ENCODE results near the gene MYDGF. TPM values are rescaled to one million over a fixed set of nuclear protein-coding genes. Genes with fewer than 3 reads are reported as not detected.

The MYDGF gene
- total RNA-seq, 1 donor from 2014 or later = 131 TPM

DNA sequence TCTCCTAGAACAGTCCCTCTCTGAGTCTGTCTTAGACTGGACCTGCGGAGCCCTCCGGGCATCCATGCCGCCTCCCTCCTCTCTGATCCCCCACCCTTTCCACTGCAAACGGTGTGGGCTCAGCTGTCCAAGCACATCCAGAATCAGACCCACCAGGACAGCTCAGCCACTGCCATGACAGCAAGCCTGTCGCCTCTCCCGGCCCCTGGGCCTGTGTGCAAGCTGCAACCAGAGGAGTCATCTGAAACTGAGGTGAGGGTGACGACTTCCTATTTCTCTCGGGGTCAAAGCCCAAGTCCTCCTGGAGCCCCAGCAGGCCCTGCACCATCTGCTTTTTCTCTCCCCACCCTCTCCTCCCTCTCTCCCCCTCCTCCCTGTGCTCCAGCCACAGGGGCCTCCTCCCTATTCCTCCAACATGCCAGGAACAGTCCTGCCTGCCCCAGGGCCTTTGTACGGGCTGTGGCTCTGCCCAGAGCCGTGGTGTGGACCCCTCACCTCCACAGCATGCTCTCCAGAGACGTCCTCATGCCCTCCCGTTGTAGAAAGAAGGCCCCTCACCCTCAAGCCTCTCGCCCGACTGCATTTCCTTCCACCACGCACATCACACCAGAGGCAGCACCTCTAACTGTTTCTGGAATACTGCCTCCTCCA lies 23.5 kb upstream of the MYDGF start:
- H3K36me3 Mint-ChIP-seq (ENCODE audit: low read depth, unreplicated experiment) = peaks cover 20% of the 10 kb centered on the region

DNA sequence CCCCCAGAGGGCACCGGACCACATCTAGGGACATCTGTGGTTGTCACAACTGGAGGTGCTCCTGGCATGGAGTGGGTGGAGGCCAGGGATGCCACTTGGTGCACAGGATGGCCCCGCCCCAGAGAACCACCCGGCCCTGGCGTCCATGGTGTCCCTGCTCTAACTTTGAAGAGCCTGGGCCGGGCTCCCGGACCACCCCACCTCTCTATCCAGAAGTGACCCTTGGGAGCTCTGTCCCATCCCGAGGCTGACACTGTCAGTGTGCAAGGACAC lies 22.9 kb upstream of the MYDGF start:
- H2AFZ ChIP-seq (ENCODE audit: low read depth, low read length) = no peak overlapping the region
- H3K79me2 ChIP-seq (ENCODE audit: insufficient read depth, low read length) = peaks cover 15% of the 10 kb centered on the region
- Mint-ChIP-seq H3K36me3 (ENCODE audit: low read depth, unreplicated experiment) (peaks cover 22% of the 10 kb centered on the region), H3K27me3 (ENCODE audit: low read depth, unreplicated experiment) (no peaks in the 10 kb centered on the region), H3K4me3 (ENCODE audit: unreplicated experiment) (no peak overlapping the region), H3K27ac (ENCODE audit: unreplicated experiment) (no peak overlapping the region), H3K9me3 (ENCODE audit: unreplicated experiment) (no peaks in the 10 kb centered on the region), H3K4me1 (ENCODE audit: low read depth, unreplicated experiment) (peaks cover 13% of the 10 kb centered on the region)
- H3K36me3 ChIP-seq (ENCODE audit: insufficient read depth, low read length) = peaks cover 37% of the 10 kb centered on the region
- no peak overlapping the region for H3K4me3 ChIP-seq (ENCODE audit: insufficient read depth, low read depth, low read length)
- no peak for DNase-seq (ENCODE audit: low read depth)
- no peak overlapping the region for H3K27ac ChIP-seq (ENCODE audit: low read depth, low read length)
- H3K9me3 ChIP-seq (ENCODE audit: insufficient read depth, low read depth, low read length) = no peaks in the 10 kb centered on the region
- H3K27me3 ChIP-seq (ENCODE audit: insufficient read depth, low read length) = no peaks in the 10 kb centered on the region
- TF ChIP-seq EZH2 (IDR thresholded peaks at IDR 0.05; ENCODE audit: insufficient read depth, low read length) = no peak
- peaks cover 34% of the 10 kb centered on the region for H3K4me1 ChIP-seq (ENCODE audit: insufficient read depth, low read length)
- FAIRE-seq = no peak
- H3K4me2 ChIP-seq (ENCODE audit: low read length) = no peak overlapping the region
- no peak overlapping the region for H3K9ac ChIP-seq (ENCODE audit: low read length)
- H4K20me1 ChIP-seq (ENCODE audit: insufficient read depth, low read length) = no peaks in the 10 kb centered on the region

More for the DNA sequence above, 23.5 kb upstream of the MYDGF start:
- no peaks in the 10 kb centered on the region for H3K9me3 Mint-ChIP-seq (ENCODE audit: unreplicated experiment)
- peak overlapping the region; percentile 84 for H3K27ac Mint-ChIP-seq (ENCODE audit: unreplicated experiment)
- H2AFZ ChIP-seq (ENCODE audit: low read depth, low read length) = no peak overlapping the region
- no peak overlapping the region for H3K4me3 ChIP-seq (ENCODE audit: insufficient read depth, low read depth, low read length)
- no peaks in the 10 kb centered on the region for H3K27me3 Mint-ChIP-seq (ENCODE audit: low read depth, unreplicated experiment)
- peak overlapping the region; percentile 91 for H3K27ac ChIP-seq (ENCODE audit: low read depth, low read length)
- no peaks in the 10 kb centered on the region for H3K9me3 ChIP-seq (ENCODE audit: insufficient read depth, low read depth, low read length)
- DNase-seq (ENCODE audit: low read depth) (no peak), FAIRE-seq (no peak)
- H3K4me3 Mint-ChIP-seq (ENCODE audit: unreplicated experiment) = no peak overlapping the region
- no peaks in the 10 kb centered on the region for H4K20me1 ChIP-seq (ENCODE audit: insufficient read depth, low read length)
- no peak for TF ChIP-seq EZH2 (IDR thresholded peaks at IDR 0.05; ENCODE audit: insufficient read depth, low read length)
- TF ChIP-seq, protein P1, sequence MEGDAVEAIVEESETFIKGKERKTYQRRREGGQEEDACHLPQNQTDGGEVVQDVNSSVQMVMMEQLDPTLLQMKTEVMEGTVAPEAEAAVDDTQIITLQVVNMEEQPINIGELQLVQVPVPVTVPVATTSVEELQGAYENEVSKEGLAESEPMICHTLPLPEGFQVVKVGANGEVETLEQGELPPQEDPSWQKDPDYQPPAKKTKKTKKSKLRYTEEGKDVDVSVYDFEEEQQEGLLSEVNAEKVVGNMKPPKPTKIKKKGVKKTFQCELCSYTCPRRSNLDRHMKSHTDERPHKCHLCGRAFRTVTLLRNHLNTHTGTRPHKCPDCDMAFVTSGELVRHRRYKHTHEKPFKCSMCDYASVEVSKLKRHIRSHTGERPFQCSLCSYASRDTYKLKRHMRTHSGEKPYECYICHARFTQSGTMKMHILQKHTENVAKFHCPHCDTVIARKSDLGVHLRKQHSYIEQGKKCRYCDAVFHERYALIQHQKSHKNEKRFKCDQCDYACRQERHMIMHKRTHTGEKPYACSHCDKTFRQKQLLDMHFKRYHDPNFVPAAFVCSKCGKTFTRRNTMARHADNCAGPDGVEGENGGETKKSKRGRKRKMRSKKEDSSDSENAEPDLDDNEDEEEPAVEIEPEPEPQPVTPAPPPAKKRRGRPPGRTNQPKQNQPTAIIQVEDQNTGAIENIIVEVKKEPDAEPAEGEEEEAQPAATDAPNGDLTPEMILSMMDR (IDR thresholded peaks at IDR 0.05; ENCODE audit: insufficient read depth, low read depth, low read length) = no peak
- H3K4me1 Mint-ChIP-seq (ENCODE audit: low read depth, unreplicated experiment) = peaks cover 13% of the 10 kb centered on the region
- peaks cover 15% of the 10 kb centered on the region for H3K79me2 ChIP-seq (ENCODE audit: insufficient read depth, low read length)
- H3K27me3 ChIP-seq (ENCODE audit: insufficient read depth, low read length) = no peaks in the 10 kb centered on the region
- H3K9ac ChIP-seq (ENCODE audit: low read length) = peak overlapping the region; percentile 70
- peaks cover 39% of the 10 kb centered on the region for H3K36me3 ChIP-seq (ENCODE audit: insufficient read depth, low read length)
- peaks cover 34% of the 10 kb centered on the region for H3K4me1 ChIP-seq (ENCODE audit: insufficient read depth, low read length)
- peak overlapping the region; percentile 69 for H3K4me2 ChIP-seq (ENCODE audit: low read length)

DNA sequence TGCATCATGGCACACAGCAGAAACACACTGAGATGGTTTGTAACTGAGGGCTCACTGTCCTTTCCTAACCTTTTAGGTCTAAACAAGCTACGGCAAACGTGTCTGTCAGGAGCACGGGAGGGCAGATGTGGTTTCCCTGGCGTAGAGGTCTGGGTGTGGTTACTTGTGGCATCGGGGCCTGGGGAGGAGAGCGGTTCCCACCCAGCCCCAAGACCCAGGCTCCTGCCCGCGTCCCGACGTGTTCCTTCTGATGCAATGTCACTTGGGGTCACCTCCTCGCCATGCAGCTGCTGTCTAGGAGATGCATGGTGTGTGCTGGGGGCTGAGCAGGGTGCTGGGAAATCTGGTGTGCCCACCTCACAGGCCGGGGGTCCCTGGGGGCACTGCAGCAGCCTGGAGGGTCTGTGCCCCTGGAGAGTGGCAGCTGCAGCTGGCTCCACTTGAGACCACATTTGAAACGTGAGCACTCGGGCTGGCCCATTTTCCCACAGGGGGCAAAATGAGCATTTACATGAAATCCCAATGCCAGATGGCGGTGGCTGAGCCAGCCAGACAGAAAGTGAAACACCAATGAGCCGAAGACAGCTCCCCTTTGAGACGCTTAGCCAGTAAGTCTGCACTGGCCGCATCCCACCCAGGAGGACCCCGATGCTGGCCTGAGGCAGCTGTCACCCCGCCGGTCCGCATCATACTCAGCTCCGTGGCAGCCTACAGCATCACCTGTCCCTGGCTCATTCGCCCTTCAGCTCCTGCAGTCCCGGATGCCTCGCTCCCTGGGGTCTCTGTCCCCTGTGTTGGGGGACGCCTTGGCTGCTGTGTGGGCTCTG lies 22.3 kb upstream of the MYDGF start:
- H3K9ac ChIP-seq (ENCODE audit: low read length) = no peak overlapping the region
- FAIRE-seq = no peak

More for the DNA sequence above, 22.3 kb upstream of the MYDGF start:
- Mint-ChIP-seq H3K4me3 (ENCODE audit: unreplicated experiment) (no peak overlapping the region), H3K9me3 (ENCODE audit: unreplicated experiment) (no peaks in the 10 kb centered on the region), H3K27ac (ENCODE audit: unreplicated experiment) (no peak overlapping the region), H3K36me3 (ENCODE audit: low read depth, unreplicated experiment) (peaks cover 22% of the 10 kb centered on the region), H3K27me3 (ENCODE audit: low read depth, unreplicated experiment) (no peaks in the 10 kb centered on the region), H3K4me1 (ENCODE audit: low read depth, unreplicated experiment) (peaks cover 11% of the 10 kb centered on the region)
- H3K9me3 ChIP-seq (ENCODE audit: insufficient read depth, low read depth, low read length) = no peaks in the 10 kb centered on the region
- peaks cover 36% of the 10 kb centered on the region for H3K36me3 ChIP-seq (ENCODE audit: insufficient read depth, low read length)
- H3K27ac ChIP-seq (ENCODE audit: low read depth, low read length) = no peak overlapping the region
- H2AFZ ChIP-seq (ENCODE audit: low read depth, low read length) = no peak overlapping the region
- H4K20me1 ChIP-seq (ENCODE audit: insufficient read depth, low read length) = no peaks in the 10 kb centered on the region
- no peak overlapping the region for H3K4me2 ChIP-seq (ENCODE audit: low read length)
- no peak for TF ChIP-seq EZH2 (IDR thresholded peaks at IDR 0.05; ENCODE audit: insufficient read depth, low read length)
- TF ChIP-seq, protein P1 (IDR thresholded peaks at IDR 0.05; ENCODE audit: insufficient read depth, low read depth, low read length) = no peak
- no peak overlapping the region for H3K4me3 ChIP-seq (ENCODE audit: insufficient read depth, low read depth, low read length)
- peaks cover 31% of the 10 kb centered on the region for H3K4me1 ChIP-seq (ENCODE audit: insufficient read depth, low read length)
- H3K79me2 ChIP-seq (ENCODE audit: insufficient read depth, low read length) = peaks cover 15% of the 10 kb centered on the region
- DNase-seq (ENCODE audit: low read depth) = no peak
- no peaks in the 10 kb centered on the region for H3K27me3 ChIP-seq (ENCODE audit: insufficient read depth, low read length)

Data from astrocyte (in vitro differentiated cells and primary cell).